Gastroesophageal sphincter (tissue), 4 donors: Measurements from ENCODE around the gene TSPYL2. TPM values are rescaled to one million over a fixed set of nuclear protein-coding genes. Genes with fewer than 3 reads are reported as not detected.

ENCODE experiments used
- ATAC-seq: fragments of 150-250 bp; one replicate; pipeline ENCODE4 v1.9.1; 2016; ENCODE audit warnings: mild to moderate bottlenecking, moderate library complexity
- H3K27ac ChIP-seq, 4 donors: fragments of 200-600 bp; sonication (generic) in 3 of 4; 1 replicate in 3 of 4; 2 replicates in 1 of 4; pipeline ENCODE4 v1.5.1; 2016 to 2019
- H3K27me3 ChIP-seq: fragments of 200-600 bp; sonication (generic); one replicate; pipeline ENCODE4 v1.5.1; 2019
- H3K36me3 ChIP-seq, 2 donors: fragments of 200-600 bp; sonication (generic); one replicate each; pipeline ENCODE4 v1.5.1; 2019; ENCODE audit warnings: control low read depth in 1 of 2
- H3K4me1 ChIP-seq, 3 donors: fragments of 200-600 bp; sonication (generic); 1 replicate in 2 of 3; 2 replicates in 1 of 3; pipeline ENCODE4 v1.5.1; 2016 to 2019; ENCODE audit warnings: control low read depth in 2 of 3
- H3K4me3 ChIP-seq, 2 donors: fragments of 200-600 bp; sonication (generic); one replicate each; pipeline ENCODE4 v1.5.1; 2019; ENCODE audit warnings: mild to moderate bottlenecking in 1 of 2, moderate library complexity in 1 of 2
- H3K9me3 ChIP-seq, 3 donors: fragments of 200-600 bp; sonication (generic); one replicate each; pipeline ENCODE4 v1.5.1; 2017 to 2019; ENCODE audit warnings: control low read depth in 2 of 3
- EP300 ChIP-seq: sonication (generic); formaldehyde crosslinking; IDR thresholded peaks from one replicate; pipeline ENCODE4 v1.6.1; 2017; ENCODE audit warnings: antibody characterized with exemption, mild to moderate bottlenecking
- POLR2A ChIP-seq, 2 donors: fragments of 450-650 bp; IDR thresholded peaks; one replicate each; pipeline ENCODE4 v1.6.1; 2017; ENCODE audit warnings: antibody characterized with exemption in 2 of 2, mild to moderate bottlenecking in 2 of 2, moderate library complexity in 1 of 2
- POLR2AphosphoS5 ChIP-seq: sonication (generic); formaldehyde crosslinking; IDR thresholded peaks from one replicate; pipeline ENCODE4 v1.6.1; 2017; ENCODE audit warnings: antibody characterized with exemption
- WGBS, 2 donors: methylation state at CpG; one replicate each; pipeline ENCODE4 v1.1.5; 2018; ENCODE audit warnings: low coverage in 1 of 2; 5-methylcytosine and 5-hydroxymethylcytosine counted together
- total RNA-seq, 4 donors: library from RNA; depleted of rRNA; stranded (reverse); fragments of >200 nt; gene quantifications; one replicate each; pipeline ENCODE4 v1.1.0, GENCODE V29; 2016
- TF ChIP-seq, protein P1 (sequence below), 4 experiments: fragments of 200-600 bp in 2 of 4; fragments of 450-650 bp in 2 of 4; sonication (generic) in 1 of 4; IDR thresholded peaks; one replicate each; pipeline ENCODE4 v1.5.1; 2017 to 2019; ENCODE audit warnings: antibody characterized with exemption in 4 of 4, mild to moderate bottlenecking in 2 of 4, moderate library complexity in 2 of 4

Gene TSPYL2
- total RNA-seq, result 100 to 1,000 TPM in 1 of 4 donors, 10 to 100 TPM in 3; 40.5 to 156 (median 89.8) TPM

DNA sequence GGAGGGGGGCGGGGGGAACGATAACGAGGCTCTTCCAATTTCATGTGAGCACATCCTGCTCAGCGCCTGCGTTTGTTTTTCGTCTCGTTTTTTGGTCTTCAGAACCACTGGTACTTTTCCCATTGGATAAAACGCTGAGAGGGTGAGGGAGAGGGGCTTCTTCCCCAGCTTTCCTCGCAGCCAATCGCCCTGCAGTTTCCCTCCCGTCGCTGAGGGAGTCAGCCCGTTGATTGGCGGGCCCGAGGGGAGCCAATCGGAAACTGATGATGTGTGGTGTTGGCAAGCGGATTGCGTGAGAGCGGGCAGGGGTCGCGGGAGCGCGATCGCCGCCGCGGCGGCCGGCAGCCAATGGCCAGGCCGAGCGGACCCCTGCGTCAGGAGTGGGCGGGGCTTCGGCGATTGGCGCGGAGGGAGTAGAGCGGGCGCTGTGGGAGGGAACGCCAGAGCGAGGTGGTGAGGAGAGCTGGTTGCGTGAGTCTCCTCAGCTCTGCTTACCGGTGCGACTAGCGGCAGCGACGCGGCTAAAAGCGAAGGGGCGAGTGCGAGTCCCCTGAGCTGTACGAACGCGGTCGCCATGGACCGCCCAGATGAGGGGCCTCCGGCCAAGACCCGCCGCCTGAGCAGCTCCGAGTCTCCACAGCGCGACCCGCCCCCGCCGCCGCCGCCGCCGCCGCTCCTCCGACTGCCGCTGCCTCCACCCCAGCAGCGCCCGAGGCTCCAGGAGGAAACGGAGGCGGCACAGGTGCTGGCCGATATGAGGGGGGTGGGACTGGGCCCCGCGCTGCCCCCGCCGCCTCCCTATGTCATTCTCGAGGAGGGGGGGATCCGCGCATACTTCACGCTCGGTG is at the start of gene TSPYL2:
Gene TSPYL2, plus strand, starts transcription at position 443 of the 848 bp plus-strand sequence. Its CDS starts 132 bp downstream, at position 575.
- Histone ChIP-seq H3K27me3 (no peaks in the 10 kb centered on the region), H3K36me3 (peaks cover 0 to 26% of the 10 kb centered on the region in 2 donors), H3K9me3 (no peaks in the 10 kb centered on the region), H3K4me1 (peaks cover 0 to 36% (median 0%) of the 10 kb centered on the region in 3 donors), H3K4me3 (peak within 1 kb of the TSS; percentile 80 to 96), H3K27ac (peak within 1 kb of the TSS; percentile 93 to 97 (median 96))
- 0 to 24% methylated on average over 9 of the region's 86 CpGs for WGBS, 2 donors
- ATAC-seq, result peak; percentile 95
- TF ChIP-seq POLR2A (IDR thresholded peaks at IDR 0.05), result peak; percentile 100
- TF ChIP-seq, protein P1, sequence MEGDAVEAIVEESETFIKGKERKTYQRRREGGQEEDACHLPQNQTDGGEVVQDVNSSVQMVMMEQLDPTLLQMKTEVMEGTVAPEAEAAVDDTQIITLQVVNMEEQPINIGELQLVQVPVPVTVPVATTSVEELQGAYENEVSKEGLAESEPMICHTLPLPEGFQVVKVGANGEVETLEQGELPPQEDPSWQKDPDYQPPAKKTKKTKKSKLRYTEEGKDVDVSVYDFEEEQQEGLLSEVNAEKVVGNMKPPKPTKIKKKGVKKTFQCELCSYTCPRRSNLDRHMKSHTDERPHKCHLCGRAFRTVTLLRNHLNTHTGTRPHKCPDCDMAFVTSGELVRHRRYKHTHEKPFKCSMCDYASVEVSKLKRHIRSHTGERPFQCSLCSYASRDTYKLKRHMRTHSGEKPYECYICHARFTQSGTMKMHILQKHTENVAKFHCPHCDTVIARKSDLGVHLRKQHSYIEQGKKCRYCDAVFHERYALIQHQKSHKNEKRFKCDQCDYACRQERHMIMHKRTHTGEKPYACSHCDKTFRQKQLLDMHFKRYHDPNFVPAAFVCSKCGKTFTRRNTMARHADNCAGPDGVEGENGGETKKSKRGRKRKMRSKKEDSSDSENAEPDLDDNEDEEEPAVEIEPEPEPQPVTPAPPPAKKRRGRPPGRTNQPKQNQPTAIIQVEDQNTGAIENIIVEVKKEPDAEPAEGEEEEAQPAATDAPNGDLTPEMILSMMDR (IDR thresholded peaks at IDR 0.05), result peak in 1 of 4 experiments; percentile 11
- TF ChIP-seq EP300, result no peak
- TF ChIP-seq POLR2AphosphoS5, result peak; percentile 100

GRCh38 chrX:53036149-53036548 is 46.0 kb upstream of the TSPYL2 start:
- H3K27ac ChIP-seq, result no peak overlapping the region
- no peaks in the 10 kb centered on the region for H3K4me1 ChIP-seq
- ATAC-seq, result no peak
- no peak overlapping the region for H3K4me3 ChIP-seq
- H3K36me3 ChIP-seq, result no peaks in the 10 kb centered on the region
- 42 to 49% methylated on average over 4 of the region's 5 CpGs for WGBS, 2 donors
- no peaks in the 10 kb centered on the region for H3K9me3 ChIP-seq
- TF ChIP-seq EP300 (no peak), POLR2AphosphoS5 (no peak), POLR2A (IDR thresholded peaks at IDR 0.05) (no peak)
- TF ChIP-seq, protein P1 (IDR thresholded peaks at IDR 0.05), result no peak
- H3K27me3 ChIP-seq, result peaks cover 3% of the 10 kb centered on the region

DNA sequence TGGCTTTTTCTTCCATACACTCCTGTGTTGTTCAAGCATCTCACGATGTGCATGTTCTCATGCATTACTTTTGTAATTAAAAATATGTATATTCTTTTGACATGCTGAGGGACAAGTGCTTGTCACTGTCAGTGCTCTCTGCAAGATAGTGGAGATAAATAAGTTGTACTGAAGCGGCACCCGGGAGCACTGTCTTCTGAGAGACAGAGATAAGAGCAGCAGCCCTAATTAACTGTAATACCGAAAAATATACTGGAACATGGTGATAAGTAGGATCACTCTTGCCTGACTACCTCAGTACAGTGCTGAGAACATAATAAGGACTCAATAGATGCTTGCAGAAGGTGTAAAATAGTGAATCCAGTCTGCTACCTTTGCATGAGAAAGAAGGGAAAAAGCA is 42.9 kb upstream of the TSPYL2 start:
- Histone ChIP-seq H3K9me3 (no peaks in the 10 kb centered on the region), H3K27me3 (peaks cover 3% of the 10 kb centered on the region), H3K4me3 (no peak overlapping the region), H3K27ac (no peak overlapping the region), H3K4me1 (no peaks in the 10 kb centered on the region), H3K36me3 (no peaks in the 10 kb centered on the region)
- TF ChIP-seq, protein P1 (IDR thresholded peaks at IDR 0.05), result no peak
- TF ChIP-seq EP300 (no peak), POLR2AphosphoS5 (no peak), POLR2A (IDR thresholded peaks at IDR 0.05) (no peak)
- ATAC-seq, result no peak
- 39 to 75% methylated on average over 2 to 4 of the region's 4 CpGs for WGBS, 2 donors

GRCh38 chrX:53044995-53045394 is 37.2 kb upstream of the TSPYL2 start:
- H3K27me3 ChIP-seq, result no peaks in the 10 kb centered on the region
- TF ChIP-seq POLR2A (IDR thresholded peaks at IDR 0.05) (no peak), POLR2AphosphoS5 (no peak), EP300 (no peak)

DNA sequence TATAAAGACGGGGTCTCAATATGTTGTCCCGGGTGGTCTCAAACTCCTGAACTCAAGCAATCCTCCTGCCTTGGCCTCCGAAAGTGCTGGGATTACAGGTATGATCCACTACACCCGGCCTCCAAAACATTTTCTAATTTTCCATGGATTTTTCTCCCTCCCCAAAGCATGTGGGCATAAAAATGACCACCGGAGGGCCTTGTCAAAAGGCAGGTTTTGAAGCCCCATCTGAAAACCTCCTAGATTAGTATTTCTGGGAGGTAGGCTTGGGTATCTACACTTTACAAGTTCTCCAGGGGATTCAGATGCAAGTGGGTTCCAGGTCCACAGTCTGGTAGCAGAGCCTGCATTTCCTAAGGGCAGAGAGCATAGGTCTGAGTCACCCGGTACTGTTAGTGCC is 34.9 kb upstream of the TSPYL2 start:
- Histone ChIP-seq H3K9me3 (no peaks in the 10 kb centered on the region), H3K4me1 (peaks cover 0 to 30% (median 0%) of the 10 kb centered on the region in 3 donors), H3K36me3 (no peaks in the 10 kb centered on the region), H3K27me3 (no peaks in the 10 kb centered on the region), H3K27ac (no peak overlapping the region), H3K4me3 (no peak overlapping the region)
- 60 to 86% methylated on average over 1 to 6 of the region's 6 CpGs for WGBS, 2 donors
- TF ChIP-seq POLR2A (IDR thresholded peaks at IDR 0.05), result no peak
- no peak for TF ChIP-seq POLR2AphosphoS5
- no peak for TF ChIP-seq EP300
- TF ChIP-seq, protein P1 (IDR thresholded peaks at IDR 0.05), result no peak
- no peak for ATAC-seq

More at GRCh38 chrX:53044995-53045394, 37.2 kb upstream of the TSPYL2 start:
- Histone ChIP-seq H3K9me3 (no peaks in the 10 kb centered on the region), H3K4me3 (no peak overlapping the region), H3K36me3 (no peaks in the 10 kb centered on the region), H3K4me1 (peaks cover 0 to 18% (median 0%) of the 10 kb centered on the region in 3 donors), H3K27ac (no peak overlapping the region)
- no peak for ATAC-seq
- 74% methylated on average over 4 to 5 of the region's 5 CpGs for WGBS, 2 donors
